Mononuclear cell (primary cell): Measurements from ENCODE around the gene VSIR. TPM values are rescaled to one million over a fixed set of nuclear protein-coding genes. Genes with fewer than 3 reads are reported as not detected.

Experiments
- H3K27me3 ChIP-seq: 2 replicates; pipeline ENCODE4 v1.6.0; 2011; ENCODE audit warnings: low read length, control low read depth; ENCODE audit not compliant: insufficient read depth
- H3K4me1 ChIP-seq: 2 replicates; pipeline ENCODE4 v1.5.1; 2011; ENCODE audit warnings: mild to moderate bottlenecking, low read length, control low read depth; ENCODE audit not compliant: insufficient read depth
- H3K4me3 ChIP-seq: 2 replicates; pipeline ENCODE4 v1.5.1; 2011; ENCODE audit warnings: mild to moderate bottlenecking, low read length, moderate library complexity
- H3K9me3 ChIP-seq: 2 replicates; pipeline ENCODE4 v1.5.1; 2011; ENCODE audit warnings: low read depth, mild to moderate bottlenecking, control low read depth, low read length
- total RNA-seq: library from RNA; depleted of rRNA; stranded (reverse); fragments of >200 nt; gene quantifications from one replicate; pipeline ENCODE4 v1.2.3, GENCODE V29; 2012

The VSIR gene
- total RNA-seq, 1 donor = 240 TPM

DNA sequence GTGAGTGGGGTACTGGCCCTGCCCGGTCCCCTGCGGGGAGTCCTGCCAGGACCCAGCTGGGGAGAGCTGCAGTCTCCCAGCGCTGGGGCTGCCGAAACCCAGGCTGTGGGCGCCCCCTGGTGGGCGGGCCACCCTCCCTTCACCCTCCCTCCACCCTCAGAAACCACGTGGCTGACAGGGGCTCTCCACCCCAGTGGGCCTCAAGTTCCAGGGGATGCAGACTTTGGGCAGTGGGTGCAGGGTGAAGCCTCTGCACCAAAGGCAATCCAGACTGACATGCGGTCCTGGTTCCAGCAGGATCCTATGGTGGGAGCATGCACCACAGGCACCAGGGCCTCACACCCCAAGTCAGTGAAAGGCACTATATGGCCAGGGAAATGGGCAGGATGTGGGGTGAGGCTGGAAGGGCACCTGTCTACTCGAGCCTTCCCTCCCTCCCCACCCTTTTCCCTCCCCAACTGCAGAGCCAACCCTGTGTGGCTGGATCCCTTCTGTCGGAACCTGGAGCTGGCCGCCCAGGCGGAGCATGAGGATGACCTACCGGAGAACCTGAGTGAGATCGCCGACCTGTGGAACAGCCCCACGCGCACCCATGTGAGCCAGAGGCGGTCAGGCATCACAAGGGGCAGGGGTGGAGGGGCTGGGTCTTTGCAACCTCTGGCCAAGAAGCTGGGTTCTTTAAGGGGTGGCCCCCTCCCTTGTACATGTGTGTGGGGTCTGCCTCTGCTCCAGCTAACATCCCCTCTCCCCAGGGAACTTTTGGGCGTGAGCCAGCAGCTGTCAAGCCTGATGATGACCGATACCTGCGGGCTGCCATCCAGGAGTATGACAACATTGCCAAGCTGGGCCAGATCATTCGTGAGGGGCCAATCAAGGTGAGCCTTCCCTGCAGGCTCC is 38.9 kb upstream of the VSIR start:
- H3K4me3 ChIP-seq = no peak overlapping the region
- peaks cover 41% of the 10 kb centered on the region for H3K4me1 ChIP-seq
- no peaks in the 10 kb centered on the region for H3K9me3 ChIP-seq
- no peaks in the 10 kb centered on the region for H3K27me3 ChIP-seq

- Histone ChIP-seq H3K4me3 (no peak overlapping the region), H3K4me1 (peaks cover 36% of the 10 kb centered on the region), H3K27me3 (no peaks in the 10 kb centered on the region), H3K9me3 (no peaks in the 10 kb centered on the region)
Observed at GRCh38 chr10:71811351-71811750, 38.0 kb upstream of the VSIR start.

- Histone ChIP-seq H3K27me3 (no peaks in the 10 kb centered on the region), H3K9me3 (no peaks in the 10 kb centered on the region), H3K4me3 (no peak overlapping the region), H3K4me1 (peaks cover 35% of the 10 kb centered on the region)
Observed at GRCh38 chr10:71810048-71810750, 36.9 kb upstream of the VSIR start.

DNA sequence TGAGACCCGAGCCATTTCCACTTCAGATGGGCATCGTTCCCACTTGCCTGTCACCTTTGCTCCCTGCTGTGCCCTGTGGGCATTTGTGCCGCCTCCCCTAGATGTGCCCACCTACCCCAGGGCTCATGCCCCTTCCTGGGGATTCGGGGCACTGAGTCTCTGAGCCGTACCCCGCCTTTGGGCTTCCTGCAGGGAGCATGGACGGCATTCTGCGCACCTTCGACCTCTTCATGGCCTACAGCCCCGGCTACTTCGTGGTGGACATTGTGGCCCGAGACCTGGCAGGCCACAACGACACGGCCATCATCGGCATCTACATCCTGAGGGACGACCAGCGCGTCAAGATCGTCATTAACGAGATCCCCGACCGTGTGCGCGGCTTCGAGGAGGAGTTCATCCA is 36.3 kb upstream of the VSIR start:
- Histone ChIP-seq H3K4me3 (no peak overlapping the region), H3K27me3 (no peaks in the 10 kb centered on the region), H3K9me3 (no peaks in the 10 kb centered on the region), H3K4me1 (peaks cover 35% of the 10 kb centered on the region)

GRCh38 chr10:71807557-71808510 is 34.5 kb upstream of the VSIR start:
- Histone ChIP-seq H3K9me3 (no peaks in the 10 kb centered on the region), H3K4me3 (no peak overlapping the region), H3K4me1 (peaks cover 45% of the 10 kb centered on the region), H3K27me3 (no peaks in the 10 kb centered on the region)

DNA sequence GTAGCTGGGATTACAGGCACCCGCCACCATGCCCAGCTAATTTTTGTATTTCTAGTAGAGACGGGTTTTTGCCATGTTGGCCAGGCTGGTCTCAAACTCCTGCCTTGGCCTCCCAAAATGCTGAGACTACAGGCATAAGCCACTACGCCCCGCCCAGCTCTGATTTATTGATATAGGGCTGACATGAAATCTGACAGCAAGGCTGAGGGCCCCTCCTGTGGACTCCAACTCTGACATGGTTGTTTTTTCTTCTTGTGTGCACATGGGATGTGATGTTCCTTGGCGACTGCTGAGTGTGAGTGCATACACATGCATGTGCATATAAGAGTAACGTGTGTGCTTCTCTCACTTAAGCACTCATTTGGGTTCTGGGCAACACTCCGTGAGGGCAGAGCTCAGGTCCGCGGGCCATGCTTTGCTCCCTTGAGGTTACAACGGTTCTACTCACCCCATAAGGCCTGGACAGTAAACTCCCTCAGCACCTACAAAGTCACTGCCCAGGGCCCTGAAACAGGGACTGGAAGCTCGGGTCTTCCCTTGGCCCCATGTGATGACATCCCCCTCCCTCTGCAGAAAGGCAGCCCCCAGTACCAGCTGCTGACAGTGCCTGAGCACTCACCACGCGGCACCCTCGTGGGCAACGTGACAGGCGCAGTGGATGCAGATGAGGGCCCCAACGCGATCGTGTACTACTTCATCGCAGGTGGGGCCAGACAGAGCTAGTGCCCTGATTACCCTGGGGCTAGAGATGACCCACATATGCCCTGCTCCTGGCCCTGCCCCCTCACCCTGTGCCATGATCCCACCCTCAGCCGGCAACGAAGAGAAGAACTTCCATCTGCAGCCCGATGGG is 33.6 kb upstream of the VSIR start:
- Histone ChIP-seq H3K4me3 (no peak overlapping the region), H3K27me3 (no peaks in the 10 kb centered on the region), H3K4me1 (peaks cover 38% of the 10 kb centered on the region), H3K9me3 (no peaks in the 10 kb centered on the region)

- peaks cover 45% of the 10 kb centered on the region for H3K4me1 ChIP-seq
- H3K4me3 ChIP-seq = no peak overlapping the region
- H3K27me3 ChIP-seq = no peaks in the 10 kb centered on the region
- H3K9me3 ChIP-seq = no peaks in the 10 kb centered on the region
Observed at GRCh38 chr10:71805776-71806703, 32.7 kb upstream of the VSIR start.

- Histone ChIP-seq H3K4me1 (peaks cover 45% of the 10 kb centered on the region), H3K27me3 (no peaks in the 10 kb centered on the region), H3K4me3 (no peak overlapping the region), H3K9me3 (no peaks in the 10 kb centered on the region)
Observed at GRCh38 chr10:71804077-71804476, 30.8 kb upstream of the VSIR start.

GRCh38 chr10:71802715-71803488 is 29.6 kb upstream of the VSIR start:
- Histone ChIP-seq H3K4me3 (no peak overlapping the region), H3K4me1 (peaks cover 53% of the 10 kb centered on the region), H3K9me3 (no peaks in the 10 kb centered on the region), H3K27me3 (no peaks in the 10 kb centered on the region)

- Histone ChIP-seq H3K27me3 (no peaks in the 10 kb centered on the region), H3K4me3 (no peak overlapping the region), H3K4me1 (peaks cover 60% of the 10 kb centered on the region), H3K9me3 (no peaks in the 10 kb centered on the region)
Observed at GRCh38 chr10:71802235-71802634, 28.9 kb upstream of the VSIR start.

DNA sequence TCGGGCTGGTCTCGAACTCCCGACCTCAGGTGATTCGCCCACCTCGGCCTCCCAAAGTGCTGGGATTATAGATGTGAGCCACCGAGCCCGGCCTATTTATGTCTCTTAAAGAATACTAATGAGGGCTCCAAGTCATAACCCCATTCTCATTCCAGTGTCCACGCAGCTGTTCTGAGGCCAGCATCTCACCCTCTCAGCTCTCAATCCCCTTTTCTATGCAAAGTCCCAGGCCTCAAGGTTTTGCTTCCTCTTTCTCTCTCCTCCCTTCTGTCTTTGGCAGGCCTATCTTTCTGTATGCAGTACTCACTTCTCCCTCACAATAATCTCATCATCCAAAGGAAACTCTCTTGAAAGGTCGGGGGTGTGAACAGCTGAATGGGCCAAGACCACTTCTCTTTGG is 28.0 kb upstream of the VSIR start:
- no peaks in the 10 kb centered on the region for H3K9me3 ChIP-seq
- H3K4me1 ChIP-seq = peaks cover 58% of the 10 kb centered on the region
- H3K27me3 ChIP-seq = no peaks in the 10 kb centered on the region
- H3K4me3 ChIP-seq = no peak overlapping the region

DNA sequence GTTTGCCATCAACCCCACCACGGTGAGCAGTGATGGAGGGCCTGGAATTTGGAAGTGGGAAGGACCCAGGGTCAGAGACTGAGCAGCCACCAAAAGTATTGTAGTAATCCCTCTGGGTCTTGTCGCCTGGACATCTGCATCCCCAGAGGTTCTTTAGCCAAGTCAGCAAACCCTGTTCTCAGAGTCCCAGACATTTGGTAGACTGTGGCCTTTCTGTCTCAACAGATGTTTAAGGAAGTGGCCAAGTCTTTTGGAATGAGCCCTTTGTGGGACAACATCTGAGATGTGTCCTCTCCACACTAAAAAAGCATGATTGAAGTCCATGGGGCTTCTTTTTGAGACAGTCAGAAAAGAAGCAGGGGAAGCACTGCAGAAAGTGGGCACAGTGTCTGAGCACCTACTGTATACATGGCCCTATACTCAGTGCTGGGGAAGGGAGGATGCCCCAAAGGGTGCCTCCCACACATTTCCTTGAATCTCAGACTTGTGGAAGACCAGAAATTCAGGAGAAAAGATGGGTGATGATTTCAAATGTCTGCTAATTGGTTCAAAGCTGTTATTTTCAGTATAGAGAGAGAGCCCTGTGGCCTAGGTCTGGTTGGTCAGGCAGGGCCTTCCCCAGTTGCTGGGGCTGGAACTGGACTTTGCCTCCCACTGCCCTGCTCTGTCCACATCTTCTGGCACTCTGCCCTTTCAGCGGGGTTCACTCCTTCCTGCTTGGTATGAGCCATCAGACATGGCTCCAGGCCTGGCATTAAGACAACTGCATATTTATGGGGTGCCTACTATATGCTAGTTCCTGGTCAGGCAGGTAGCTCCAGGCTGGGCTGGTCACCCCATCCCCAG is 26.5 kb upstream of the VSIR start:
- H3K4me1 ChIP-seq = peaks cover 45% of the 10 kb centered on the region
- H3K27me3 ChIP-seq = no peaks in the 10 kb centered on the region
- no peak overlapping the region for H3K4me3 ChIP-seq
- H3K9me3 ChIP-seq = no peaks in the 10 kb centered on the region
